ENCODE measurements around the gene IGSF21.

GRCh38 chr1:18307329-18307898 lies 199.8 kb downstream of the IGSF21 start:
- TF ChIP-seq, protein P1, sequence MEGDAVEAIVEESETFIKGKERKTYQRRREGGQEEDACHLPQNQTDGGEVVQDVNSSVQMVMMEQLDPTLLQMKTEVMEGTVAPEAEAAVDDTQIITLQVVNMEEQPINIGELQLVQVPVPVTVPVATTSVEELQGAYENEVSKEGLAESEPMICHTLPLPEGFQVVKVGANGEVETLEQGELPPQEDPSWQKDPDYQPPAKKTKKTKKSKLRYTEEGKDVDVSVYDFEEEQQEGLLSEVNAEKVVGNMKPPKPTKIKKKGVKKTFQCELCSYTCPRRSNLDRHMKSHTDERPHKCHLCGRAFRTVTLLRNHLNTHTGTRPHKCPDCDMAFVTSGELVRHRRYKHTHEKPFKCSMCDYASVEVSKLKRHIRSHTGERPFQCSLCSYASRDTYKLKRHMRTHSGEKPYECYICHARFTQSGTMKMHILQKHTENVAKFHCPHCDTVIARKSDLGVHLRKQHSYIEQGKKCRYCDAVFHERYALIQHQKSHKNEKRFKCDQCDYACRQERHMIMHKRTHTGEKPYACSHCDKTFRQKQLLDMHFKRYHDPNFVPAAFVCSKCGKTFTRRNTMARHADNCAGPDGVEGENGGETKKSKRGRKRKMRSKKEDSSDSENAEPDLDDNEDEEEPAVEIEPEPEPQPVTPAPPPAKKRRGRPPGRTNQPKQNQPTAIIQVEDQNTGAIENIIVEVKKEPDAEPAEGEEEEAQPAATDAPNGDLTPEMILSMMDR (IDR thresholded peaks at IDR 0.05), result no peak
- no peak for TF ChIP-seq POLR2A (IDR thresholded peaks at IDR 0.05)

All from prostate gland (tissue), 2 donors.